PC-9 (cell line): Measurements from ENCODE around the gene CCDC87.
"Not testable (repeated sequence)": the region's sequence is repeated elsewhere in the genome, so short reads cannot be mapped to it uniquely, and the experiment has no call there.

Experiments
- CTCF ChIP-seq: fragments of 200-600 bp; sonication (generic); conservative IDR thresholded peaks from 2 replicates; pipeline ENCODE4 v1.6.1; 2017; ENCODE audit warnings: mixed run types, antibody characterized with exemption, mild to moderate bottlenecking, moderate library complexity
- EZH2 ChIP-seq: fragments of 200-600 bp; sonication (generic); IDR thresholded peaks from 2 replicates; pipeline ENCODE4 v1.8.0; 2017; ENCODE audit warnings: antibody characterized with exemption, low read depth

DNA sequence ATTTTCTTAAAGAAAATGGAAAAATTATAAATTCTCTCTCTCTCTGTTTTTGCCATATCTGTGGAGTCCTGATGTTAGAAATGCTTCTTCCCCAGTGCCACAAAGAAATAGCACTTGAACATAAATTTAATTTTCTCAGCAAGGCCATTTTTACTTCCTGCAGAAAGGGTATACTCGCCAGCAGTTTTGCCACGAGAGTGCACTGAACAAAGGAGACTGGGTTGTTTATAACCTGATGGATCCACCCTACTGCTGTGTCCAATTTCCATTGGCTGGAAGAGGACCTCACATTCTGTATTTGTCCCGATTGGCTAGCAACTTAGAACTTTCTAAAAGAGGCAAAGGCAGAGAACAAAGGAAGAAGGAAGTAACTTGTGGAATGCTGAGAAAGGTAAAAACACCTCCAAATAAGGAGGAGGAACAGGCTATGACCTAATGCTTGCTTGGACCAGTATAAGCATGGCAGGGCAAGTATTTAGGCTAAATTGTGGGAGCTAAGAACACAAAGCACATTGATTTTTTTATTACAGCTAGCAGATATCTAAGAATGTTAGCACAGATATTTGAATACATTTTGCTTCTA is 10.2 kb downstream of the CCDC87 start:
- TF ChIP-seq CTCF, EZH2: not testable (repeated sequence)
